ENCODE results near the gene PDCD4. TPM values are rescaled to one million over a fixed set of nuclear protein-coding genes. Genes with fewer than 3 reads are reported as not detected.

PDCD4 gene
- polyA plus RNA-seq, 1 of the 3 experiments (the other 2 are of a cell fraction), result 23.3 TPM

DNA sequence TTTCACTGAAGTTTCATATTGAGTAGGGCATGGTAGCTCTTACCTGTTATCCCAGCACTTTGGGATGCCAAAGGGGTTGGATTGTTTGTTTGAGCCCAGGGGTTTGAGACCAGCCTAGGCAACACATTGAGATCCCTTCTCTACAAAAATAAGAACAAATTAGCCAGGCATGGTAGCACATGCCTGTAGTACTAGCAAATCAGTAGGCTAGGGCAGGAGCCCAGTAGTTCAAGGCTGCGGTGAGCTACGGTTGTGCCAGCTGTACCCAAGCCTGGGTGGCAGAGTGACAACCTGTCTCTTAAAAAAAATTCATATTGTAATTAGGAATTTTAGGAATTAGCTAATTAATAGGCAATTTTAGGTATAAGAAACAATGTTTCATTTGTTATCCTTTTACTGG is 29.3 kb downstream of the PDCD4 start:
- TF ChIP-seq, protein P1, sequence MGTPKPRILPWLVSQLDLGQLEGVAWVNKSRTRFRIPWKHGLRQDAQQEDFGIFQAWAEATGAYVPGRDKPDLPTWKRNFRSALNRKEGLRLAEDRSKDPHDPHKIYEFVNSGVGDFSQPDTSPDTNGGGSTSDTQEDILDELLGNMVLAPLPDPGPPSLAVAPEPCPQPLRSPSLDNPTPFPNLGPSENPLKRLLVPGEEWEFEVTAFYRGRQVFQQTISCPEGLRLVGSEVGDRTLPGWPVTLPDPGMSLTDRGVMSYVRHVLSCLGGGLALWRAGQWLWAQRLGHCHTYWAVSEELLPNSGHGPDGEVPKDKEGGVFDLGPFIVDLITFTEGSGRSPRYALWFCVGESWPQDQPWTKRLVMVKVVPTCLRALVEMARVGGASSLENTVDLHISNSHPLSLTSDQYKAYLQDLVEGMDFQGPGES (IDR thresholded peaks at IDR 0.05; ENCODE audit: low read depth, low read length), result no peak
- TF ChIP-seq, protein P2, sequence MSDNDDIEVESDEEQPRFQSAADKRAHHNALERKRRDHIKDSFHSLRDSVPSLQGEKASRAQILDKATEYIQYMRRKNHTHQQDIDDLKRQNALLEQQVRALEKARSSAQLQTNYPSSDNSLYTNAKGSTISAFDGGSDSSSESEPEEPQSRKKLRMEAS (IDR thresholded peaks at IDR 0.05; ENCODE audit: low read depth), result no peak
- no peak for TF ChIP-seq RCOR1 (IDR thresholded peaks at IDR 0.05; ENCODE audit: low read length)
- TF ChIP-seq JUND (IDR thresholded peaks at IDR 0.05), result no peak
- TF ChIP-seq POLR2AphosphoS5 (IDR thresholded peaks at IDR 0.05; ENCODE audit: low read depth, low read length), result no peak
- no peak for TF ChIP-seq SIN3A (IDR thresholded peaks at IDR 0.05; ENCODE audit: borderline replicate concordance, low read depth, low read length)
- no peak for TF ChIP-seq NFIC (IDR thresholded peaks at IDR 0.05; ENCODE audit: borderline replicate concordance)
- TF ChIP-seq RXRA (IDR thresholded peaks at IDR 0.05; ENCODE audit: borderline replicate concordance, low read depth), result no peak
- no peak for TF ChIP-seq FOXJ3 (CRISPR knock-in tag; IDR thresholded peaks at IDR 0.05)
- TF ChIP-seq GATA2 (CRISPR knock-in tag; IDR thresholded peaks at IDR 0.05), result no peak
- TF ChIP-seq GABPA (IDR thresholded peaks at IDR 0.05; ENCODE audit: low read depth), result no peak
- TF ChIP-seq FOSL2 (IDR thresholded peaks at IDR 0.05; ENCODE audit: borderline replicate concordance, low read depth), result no peak
- no peak for TF ChIP-seq YY1 (IDR thresholded peaks at IDR 0.05; ENCODE audit: low read depth)
- no peak for TF ChIP-seq FOXM1 (IDR thresholded peaks at IDR 0.05; ENCODE audit: low read depth)
- peaks cover 3% of the 10 kb centered on the region for H3F3A ChIP-seq (replicated peaks; ENCODE audit: insufficient read depth)
- H3K27ac ChIP-seq (ENCODE audit: low read depth in 2 of 2, low read length in 1 of 2), result no peak overlapping the region
- CTCF ChIA-PET, result interaction anchor here (1.1 to 3.3 kb wide), 3 partner anchors 7 to 155 kb away, joined by 3 to 20 read pairs (median 12); no protein-coding TSS in a partner anchor
- H3K79me2 ChIP-seq (ENCODE audit: insufficient read depth), result no peaks in the 10 kb centered on the region
- H3K4me1 ChIP-seq (ENCODE audit: control insufficient read depth in 1 of 2, insufficient read depth in 2 of 2, low read depth in 1 of 2, low read length in 1 of 2), result peaks cover 5 to 9% of the 10 kb centered on the region in 2 experiments; a peak in 3 of 4 replicates
- H3K9me3 ChIP-seq, result no peaks in the 10 kb centered on the region
- no peak overlapping the region for H3K4me2 ChIP-seq
- no peaks in the 10 kb centered on the region for H4K20me1 ChIP-seq (ENCODE audit: insufficient read depth)
- H3K36me3 ChIP-seq (replicated peaks in 1 of 2; ENCODE audit: control insufficient read depth in 1 of 2, insufficient read depth in 2 of 2, low read length in 1 of 2), result peaks cover 50 to 58% of the 10 kb centered on the region in 2 experiments
- H3K9me2 ChIP-seq, result no peaks in the 10 kb centered on the region
- no peak for DNase-seq
- WGBS (ENCODE audit: low lambda C conversion rate), result 98% methylated on average over 2 of the region's 2 CpGs
- no peak overlapping the region for H3K4me3 ChIP-seq (ENCODE audit: low read depth in 2 of 2, low read length in 1 of 2)
- POLR2A ChIA-PET, result no interaction called here
- H3K9ac ChIP-seq, result no peak overlapping the region
- no peaks in the 10 kb centered on the region for H3K27me3 ChIP-seq (ENCODE audit: insufficient read depth)
- no peak overlapping the region for H2AFZ ChIP-seq (ENCODE audit: low read depth)

DNA sequence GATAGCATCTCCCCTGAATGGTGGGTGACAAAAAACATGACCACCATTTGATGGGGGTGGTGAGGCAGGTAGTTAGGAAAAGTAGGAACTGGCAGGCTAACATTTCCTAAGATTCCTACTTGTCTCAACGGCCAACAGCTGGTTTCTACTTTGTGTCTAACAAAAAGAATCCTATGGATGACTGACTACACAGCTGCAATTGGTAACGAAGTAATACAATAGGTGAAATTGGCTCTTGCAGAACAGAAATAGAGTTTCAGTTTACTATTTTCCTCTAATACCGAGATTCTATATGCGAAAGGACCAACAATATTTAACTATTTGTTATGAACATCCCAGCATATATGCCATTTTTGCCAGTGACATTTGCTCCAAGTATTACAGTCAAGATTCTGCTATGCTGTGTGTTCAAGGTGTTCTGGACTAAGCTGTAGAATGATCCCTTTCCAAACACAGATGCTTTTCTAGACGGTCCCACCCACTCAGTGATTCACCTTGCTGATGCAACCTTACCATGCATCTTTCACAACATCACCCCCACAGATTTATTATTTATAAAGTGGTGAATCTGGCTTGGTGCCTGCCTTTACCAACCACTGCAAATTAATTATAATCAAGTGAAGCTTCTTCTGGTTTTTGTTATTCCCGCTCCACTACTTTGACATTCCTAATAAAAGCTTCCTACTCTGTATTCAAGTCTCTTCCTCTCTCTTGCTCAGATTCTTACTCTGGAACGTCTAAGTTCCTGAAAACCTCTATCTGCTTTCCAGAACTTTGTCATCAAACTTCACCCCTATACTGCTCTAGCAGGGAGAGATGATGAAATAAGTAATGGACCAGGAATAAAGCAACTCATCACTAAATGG is 30.5 kb downstream of the PDCD4 start:
- Histone ChIP-seq H3K4me1 (ENCODE audit: control insufficient read depth in 1 of 2, insufficient read depth in 2 of 2, low read depth in 1 of 2, low read length in 1 of 2) (peaks cover 5 to 9% of the 10 kb centered on the region in 2 experiments; a peak in 3 of 4 replicates), H4K20me1 (ENCODE audit: insufficient read depth) (no peaks in the 10 kb centered on the region), H3K4me2 (no peak overlapping the region), H3K4me3 (ENCODE audit: low read depth in 2 of 2, low read length in 1 of 2) (no peak overlapping the region), H3K79me2 (ENCODE audit: insufficient read depth) (no peaks in the 10 kb centered on the region), H3K27ac (ENCODE audit: low read depth in 2 of 2, low read length in 1 of 2) (no peak overlapping the region; a peak in 1 of 4 replicates), H3K36me3 (replicated peaks in 1 of 2; ENCODE audit: control insufficient read depth in 1 of 2, insufficient read depth in 2 of 2, low read length in 1 of 2) (peaks cover 40 to 48% of the 10 kb centered on the region in 2 experiments), H3K9me2 (no peaks in the 10 kb centered on the region), H3F3A (replicated peaks; ENCODE audit: insufficient read depth) (peaks cover 3% of the 10 kb centered on the region), H3K27me3 (ENCODE audit: insufficient read depth) (no peaks in the 10 kb centered on the region), H3K9ac (no peak overlapping the region), H2AFZ (ENCODE audit: low read depth) (no peak overlapping the region), H3K9me3 (no peaks in the 10 kb centered on the region)
- 86% methylated on average over 7 of the region's 7 CpGs for WGBS (ENCODE audit: low lambda C conversion rate)
- POLR2A ChIA-PET, result interaction anchor here (0.6 kb wide), 1 partner anchor 152 kb away, joined by 3 read pairs; no protein-coding TSS in a partner anchor
- no peak for DNase-seq
- CTCF ChIA-PET, result interaction anchor here (0.8 to 3.3 kb wide), 7 partner anchors 9 to 301 kb away, joined by 3 to 20 read pairs (median 4); no protein-coding TSS in a partner anchor
- no peak for TF ChIP-seq FOXJ3 (CRISPR knock-in tag; IDR thresholded peaks at IDR 0.05)
- no peak; the same call in 1 of the 2 replicates for TF ChIP-seq POLR2AphosphoS5 (IDR thresholded peaks at IDR 0.05; ENCODE audit: low read depth, low read length)
- no peak for TF ChIP-seq FOSL2 (IDR thresholded peaks at IDR 0.05; ENCODE audit: borderline replicate concordance, low read depth)

Measured in SK-N-SH (cell line).